ENCODE results near the gene SARS1. TPM values are rescaled to one million over a fixed set of nuclear protein-coding genes. Genes with fewer than 3 reads are reported as not detected.

Gene SARS1
- total and polyA plus RNA-seq, 2 of the 13 experiments (the other 11 are each of a cell fraction or from before 2014, with no cell fraction given) = 103 to 134 TPM

GRCh38 chr1:109197158-109198042 is 16.3 kb upstream of the SARS1 start (continued):
- TF ChIP-seq YEATS4 (CRISPR knock-in tag; IDR thresholded peaks at IDR 0.05; ENCODE audit: borderline replicate concordance) (0 out of 2 replicates have a peak, but pooled peaks have one; percentile 25), NR2F1 (CRISPR knock-in tag; IDR thresholded peaks at IDR 0.05) (peak in 1 of 2 experiments; percentile 73; a peak in 1 of 4 replicates), ZNF292 (CRISPR knock-in tag; IDR thresholded peaks at IDR 0.05; ENCODE audit: borderline replicate concordance, low read depth) (peak; percentile 37; the same call in 1 of the 2 replicates), RXRA (CRISPR knock-in tag; IDR thresholded peaks at IDR 0.05) (peak; percentile 40; the same call in 1 of the 2 replicates), AGO1 (IDR thresholded peaks at IDR 0.05; ENCODE audit: low read depth, low read length, poor library complexity, severe bottlenecking) (no peak), ZNF121 (CRISPR knock-in tag; IDR thresholded peaks at IDR 0.05) (peak; percentile 52; the same call in 1 of the 2 replicates), ZNF788 (CRISPR knock-in tag; IDR thresholded peaks at IDR 0.05; ENCODE audit: borderline replicate concordance) (no peak), ZNF3 (CRISPR knock-in tag; IDR thresholded peaks at IDR 0.05) (peak; percentile 63; the same call in 1 of the 2 replicates), FOSL1 (CRISPR knock-in tag; IDR thresholded peaks at IDR 0.05; ENCODE audit: borderline replicate concordance) (0 out of 2 replicates have a peak, but pooled peaks have one; percentile 42), CREB1 (IDR thresholded peaks at IDR 0.05) (peak; percentile 37; the same call in 1 of the 2 replicates), CREB1 (CRISPR knock-in tag; IDR thresholded peaks at IDR 0.05) (peak; percentile 61), ZNF503 (CRISPR knock-in tag; IDR thresholded peaks at IDR 0.05) (0 out of 2 replicates have a peak, but pooled peaks have one; percentile 42), NR2F2 (IDR thresholded peaks at IDR 0.05; ENCODE audit: borderline replicate concordance, low read depth) (peak; percentile 50; the same call in 1 of the 2 replicates), FOSL2 (CRISPR knock-in tag; IDR thresholded peaks at IDR 0.05) (peak; percentile 91)
- TF ChIP-seq, protein P1, sequence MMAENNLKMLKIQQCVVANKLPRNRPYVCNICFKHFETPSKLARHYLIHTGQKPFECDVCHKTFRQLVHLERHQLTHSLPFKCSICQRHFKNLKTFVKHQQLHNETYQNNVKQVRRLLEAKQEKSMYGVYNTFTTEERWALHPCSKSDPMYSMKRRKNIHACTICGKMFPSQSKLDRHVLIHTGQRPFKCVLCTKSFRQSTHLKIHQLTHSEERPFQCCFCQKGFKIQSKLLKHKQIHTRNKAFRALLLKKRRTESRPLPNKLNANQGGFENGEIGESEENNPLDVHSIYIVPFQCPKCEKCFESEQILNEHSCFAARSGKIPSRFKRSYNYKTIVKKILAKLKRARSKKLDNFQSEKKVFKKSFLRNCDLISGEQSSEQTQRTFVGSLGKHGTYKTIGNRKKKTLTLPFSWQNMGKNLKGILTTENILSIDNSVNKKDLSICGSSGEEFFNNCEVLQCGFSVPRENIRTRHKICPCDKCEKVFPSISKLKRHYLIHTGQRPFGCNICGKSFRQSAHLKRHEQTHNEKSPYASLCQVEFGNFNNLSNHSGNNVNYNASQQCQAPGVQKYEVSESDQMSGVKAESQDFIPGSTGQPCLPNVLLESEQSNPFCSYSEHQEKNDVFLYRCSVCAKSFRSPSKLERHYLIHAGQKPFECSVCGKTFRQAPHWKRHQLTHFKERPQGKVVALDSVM (CRISPR knock-in tag; IDR thresholded peaks at IDR 0.05) = peak; percentile 83

Measured in HepG2 (cell line).